HepG2 (cell line): Measurements from ENCODE around the gene TBX18. TPM values are rescaled to one million over a fixed set of nuclear protein-coding genes. Genes with fewer than 3 reads are reported as not detected.

Experiments used
- ATAC-seq: fragments of 200-7000 bp; cut with Tn5 transposase; 3 replicates; pipeline ENCODE4 v1.9.1; 2020; ENCODE audit warnings: mild to moderate bottlenecking, moderate library complexity
- BruUV-seq: library from RNA; stranded (reverse); fragments of 400-500 nt; replicated peaks from 2 replicates; lab custom pipeline; 2021; lab: Mats Ljungman, UMichigan
- CTCF ChIA-PET: fragments of 300-600 bp; formaldehyde crosslinking; extraction: SDS; loops from one replicate; lab custom pipeline; 2021; ENCODE audit warnings: low total read pairs, inconsistent platforms, low intra/inter-chr PET ratio; lab: Yijun Ruan, JAX
- POLR2A ChIA-PET: fragments of 350-600 bp; sonication (Branson Sonifier 250); formaldehyde crosslinking; loops from one replicate; lab custom pipeline; 2020; ENCODE audit warnings: antibody characterized with exemption, inconsistent platforms; lab: Yijun Ruan, JAX
- DNase-seq: peaks from one replicate; pipeline ENCODE4 v3.0.0-alpha.2; 2015; ENCODE audit warnings: low spot score
- FAIRE-seq: peaks from 3 replicates; lab custom pipeline; 2011; peaks lifted over from hg19 to GRCh38; lab: Jason Lieb, UNC
- H2AFZ ChIP-seq: one replicate; pipeline ENCODE4 v1.6.1; 2011; ENCODE audit warnings: low read length, inconsistent platforms
- H3K27ac ChIP-seq: fragments of 300-600 bp; 3 replicates; pipeline ENCODE4 v1.8.0; 2011; ENCODE audit warnings: mixed run types, mild to moderate bottlenecking, mixed read lengths, low read length, inconsistent platforms; ENCODE audit not compliant: insufficient read depth; ENCODE audit errors: extremely low read length
- H3K27me3 ChIP-seq, 2 experiments: fragments of 200-600 bp in 1 of 2; 2 replicates in 1 of 2; 3 replicates in 1 of 2; pipeline versions ENCODE4 v1.6.0 to v1.8.0; 2011; ENCODE audit warnings: low read length in 2 of 2, mild to moderate bottlenecking in 2 of 2, moderate library complexity in 2 of 2, inconsistent platforms in 1 of 2; ENCODE audit not compliant: insufficient read depth in 2 of 2, control insufficient read depth in 1 of 2
- H3K36me3 ChIP-seq, 2 experiments: fragments of 200-600 bp in 1 of 2; replicated peaks in 1 of 2; 2 replicates in 1 of 2; 3 replicates in 1 of 2; pipeline versions ENCODE4 v1.5.1 to v1.8.0; 2011; ENCODE audit warnings: low read length in 2 of 2, inconsistent platforms in 1 of 2; ENCODE audit not compliant: insufficient read depth in 2 of 2, control insufficient read depth in 1 of 2
- H3K4me1 ChIP-seq: 2 replicates; pipeline ENCODE4 v1.5.1; 2012; ENCODE audit warnings: low read length, inconsistent platforms; ENCODE audit not compliant: insufficient read depth
- H3K4me2 ChIP-seq: 2 replicates; pipeline ENCODE4 v1.6.0; 2011; ENCODE audit warnings: low read depth, low read length, inconsistent platforms
- H3K4me3 ChIP-seq, 3 experiments: fragments of 200-600 bp in 1 of 3; sonication (generic), shearing (Covaris generic) in 1 of 3; replicated peaks in 1 of 3; 2 replicates each; pipeline ENCODE4 v1.5.1; 2011 to 2016; ENCODE audit warnings: low read length in 3 of 3, inconsistent platforms in 2 of 3, low read depth in 2 of 3, mild to moderate bottlenecking in 2 of 3, control low read depth in 1 of 3, mixed read lengths in 1 of 3; ENCODE audit not compliant: insufficient read depth in 1 of 3
- H3K79me2 ChIP-seq: one replicate; pipeline ENCODE4 v1.6.1; 2011; ENCODE audit warnings: low read length, inconsistent platforms; ENCODE audit not compliant: insufficient read depth
- H3K9ac ChIP-seq: 2 replicates; pipeline ENCODE4 v1.6.0; 2011; ENCODE audit warnings: mild to moderate bottlenecking, low read depth, low read length, inconsistent platforms; ENCODE audit not compliant: insufficient read depth
- H3K9me3 ChIP-seq: 2 replicates; pipeline ENCODE4 v1.5.1; 2012; ENCODE audit warnings: mild to moderate bottlenecking, low read length
- H4K20me1 ChIP-seq: 2 replicates; pipeline ENCODE4 v1.6.0; 2011; ENCODE audit warnings: inconsistent platforms, mild to moderate bottlenecking, low read length, moderate library complexity; ENCODE audit not compliant: insufficient read depth
- PATZ1 ChIP-seq: sonication (generic); formaldehyde crosslinking; IDR thresholded peaks from 2 replicates; pipeline ENCODE4 v1.4.0; 2020; ENCODE audit warnings: missing genetic modification reagents
- PRPF4 ChIP-seq: fragments of 200-400 bp; formaldehyde crosslinking; IDR thresholded peaks from 2 replicates; pipeline ENCODE4 v1.6.1; 2016; ENCODE audit warnings: low read length, low read depth; ENCODE audit not compliant: poor library complexity, severe bottlenecking
- RFX5 ChIP-seq: IDR thresholded peaks from 2 replicates; pipeline ENCODE4 v1.6.1; 2011; ENCODE audit warnings: low read depth, low read length, improper control_type of control experiment
- RXRA ChIP-seq: sonication (generic); formaldehyde crosslinking; IDR thresholded peaks from 2 replicates; pipeline ENCODE4 v1.5.1; 2020; ENCODE audit warnings: missing genetic modification reagents
- ZNF251 ChIP-seq: sonication (generic); formaldehyde crosslinking; IDR thresholded peaks from 2 replicates; pipeline ENCODE4 v1.9.0; 2021; ENCODE audit warnings: mild to moderate bottlenecking, missing genetic modification reagents
- WGBS: methylation state at CpG from one replicate; pipeline ENCODE4 v1.1.6; 2017; ENCODE audit warnings: low lambda C conversion rate; 5-methylcytosine and 5-hydroxymethylcytosine counted together
- in situ Hi-C: cut with HindIII; loops from 2 replicates; pipeline ENCODE4 v1.10.0; 2017; ENCODE audit warnings: low pct_unique_long_range_greater_than_20kb; ENCODE audit not compliant: extremely low pct_ligation_motif_present
- intact Hi-C: fragments of 100-400 bp; cut with micrococcal nuclease; formaldehyde crosslinking; loops from one replicate; pipeline ENCODE4 v1.10.0; 2022; ENCODE audit not compliant: unreplicated experiment
- polyA plus RNA-seq, 8 experiments: library from polyadenylated mRNA; depleted of rRNA in 3 of 8; stranded (reverse) in 7 of 8; unstranded in 1 of 8; fragments of >200 nt; fragmentation: Illumina TruSeq in 4 of 8; extraction: Trizol in 4 of 8; gene quantifications; 2 replicates each; pipeline versions ENCODE4 v1.2.1 to v1.2.3, GENCODE V29; 2011 to 2016; ENCODE audit warnings: low read depth in 4 of 8, missing spikeins in 1 of 8, mixed read lengths in 1 of 8; ENCODE audit not compliant: insufficient read depth in 1 of 8
- total RNA-seq, 5 experiments: library from RNA; depleted of rRNA; stranded (reverse); fragments of >200 nt; fragmentation: Illumina TruSeq; extraction: Trizol; gene quantifications; 2 replicates each; pipeline ENCODE4 v1.2.3, GENCODE V29; 2016; ENCODE audit warnings: low read depth in 1 of 5

TBX18 gene
- total and polyA plus RNA-seq, 2 of the 13 experiments (the other 11 are each of a cell fraction or from before 2014, with no cell fraction given): not detected

DNA sequence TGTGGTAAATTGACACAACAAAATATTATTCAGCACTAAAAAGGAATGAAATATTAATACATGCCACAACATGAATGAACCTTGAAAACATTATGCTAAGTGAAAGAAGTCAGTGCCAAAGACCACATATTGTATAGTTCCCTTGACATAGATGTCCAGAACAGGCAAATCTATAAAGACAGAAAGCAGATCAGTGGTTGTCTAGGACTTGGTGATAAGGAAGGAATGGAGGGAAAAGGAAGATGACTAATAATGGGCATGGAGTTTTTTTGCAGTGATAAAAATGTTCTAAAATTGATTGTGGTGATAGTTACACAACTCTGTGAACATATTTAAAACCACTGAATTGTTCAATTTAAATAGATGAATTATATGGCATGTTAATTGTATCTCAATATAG is 32.5 kb downstream of the TBX18 start:
- ATAC-seq (no peak), DNase-seq (no peak), FAIRE-seq (no peak)
- no peak for TF ChIP-seq ZNF251
- POLR2A ChIA-PET: no interaction called here
- in situ Hi-C loops: no loop called here
- BruUV-seq: no TSS peak
- CTCF ChIA-PET: no interaction called here
- no peaks in the 10 kb centered on the region for H3K36me3 ChIP-seq
- intact Hi-C loops: no loop called here
- no peak overlapping the region for H3K4me3 ChIP-seq
- H3K27me3 ChIP-seq: no peaks in the 10 kb centered on the region
- H3K4me1 ChIP-seq: no peaks in the 10 kb centered on the region
- no peak overlapping the region for H3K4me2 ChIP-seq
- no peak overlapping the region for H3K27ac ChIP-seq
- no peaks in the 10 kb centered on the region for H3K79me2 ChIP-seq
- H3K9ac ChIP-seq: no peak overlapping the region
- no peaks in the 10 kb centered on the region for H3K9me3 ChIP-seq
- no peak overlapping the region for H2AFZ ChIP-seq
- no peaks in the 10 kb centered on the region for H4K20me1 ChIP-seq

DNA sequence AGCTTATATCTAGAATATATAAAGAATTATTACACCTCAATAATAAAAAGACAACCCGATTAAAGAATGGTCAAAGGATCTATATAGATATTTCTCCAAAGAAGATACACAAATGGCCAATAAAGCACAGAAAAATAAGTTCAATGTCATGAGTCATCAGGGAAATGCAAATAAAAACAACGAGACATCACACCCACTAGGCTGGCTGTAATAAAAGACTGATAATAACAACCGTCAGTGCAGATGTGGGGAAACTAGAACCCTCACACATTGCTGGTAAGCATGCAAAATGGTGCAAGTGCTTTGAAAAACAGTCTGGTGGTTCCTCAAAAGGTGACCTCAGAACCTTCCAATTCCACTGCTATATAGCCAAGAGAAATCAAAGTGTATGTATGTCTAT is 33.0 kb downstream of the TBX18 start:
- no peaks in the 10 kb centered on the region for H3K9me3 ChIP-seq
- no peak for TF ChIP-seq RXRA (CRISPR knock-in tag)
- TF ChIP-seq RFX5: no peak
- TF ChIP-seq PATZ1 (CRISPR knock-in tag): no peak
- TF ChIP-seq PRPF4: no peak
- TF ChIP-seq, all 625 proteins: peak for 0
- no peak for DNase-seq
- ATAC-seq: no peak
- Histone ChIP-seq H2AFZ (no peak overlapping the region), H4K20me1 (no peaks in the 10 kb centered on the region), H3K27me3 (no peaks in the 10 kb centered on the region), H3K79me2 (no peaks in the 10 kb centered on the region), H3K27ac (no peak overlapping the region), H3K4me3 (no peak overlapping the region), H3K9ac (no peak overlapping the region), H3K4me2 (no peak overlapping the region), H3K4me1 (no peaks in the 10 kb centered on the region), H3K36me3 (no peaks in the 10 kb centered on the region)
- no TSS peak for BruUV-seq
- POLR2A ChIA-PET: no interaction called here
- intact Hi-C loops: no loop called here
- WGBS: 1% methylated on average over 3 of the region's 3 CpGs
- in situ Hi-C loops: no loop called here
- FAIRE-seq: no peak
- CTCF ChIA-PET: no interaction called here
